Activated T-helper 17 cell treated with anti-CD3 and anti-CD28 coated beads, Interleukin-2, amount 50 U/mL, for 72 hours (primary cell): ENCODE measurements around the gene RARB. TPM values are rescaled to one million over a fixed set of nuclear protein-coding genes. Genes with fewer than 3 reads are reported as not detected.

Source experiments
- ATAC-seq: fragments of 150-1000 bp; cut with Tn5 transposase; replicated peaks from 2 replicates; pipeline ENCODE4 v1.10.0; 2021; ENCODE audit warnings: mild to moderate bottlenecking, moderate library complexity
- H3K27ac Mint-ChIP-seq: one replicate; pipeline ENCODE4 v1.8.0; 2022; ENCODE audit warnings: mixed read lengths
- H3K27me3 Mint-ChIP-seq: one replicate; pipeline ENCODE4 v1.8.0; 2022; ENCODE audit warnings: mixed read lengths
- H3K36me3 Mint-ChIP-seq: one replicate; pipeline ENCODE4 v1.8.0; 2022; ENCODE audit warnings: low read depth, mild to moderate bottlenecking, mixed read lengths
- H3K4me1 Mint-ChIP-seq: one replicate; pipeline ENCODE4 v1.8.0; 2022; ENCODE audit warnings: mixed read lengths
- H3K4me3 Mint-ChIP-seq: one replicate; pipeline ENCODE4 v1.8.0; 2022; ENCODE audit warnings: mild to moderate bottlenecking, mixed read lengths
- H3K9me3 Mint-ChIP-seq: one replicate; pipeline ENCODE4 v1.8.0; 2022; ENCODE audit warnings: mixed read lengths
- total RNA-seq, 2 donors: library from RNA; stranded (reverse); gene quantifications; one replicate each; pipeline ENCODE4 v1.2.3, GENCODE V29; 2022

The RARB gene
- total RNA-seq = not detected

DNA sequence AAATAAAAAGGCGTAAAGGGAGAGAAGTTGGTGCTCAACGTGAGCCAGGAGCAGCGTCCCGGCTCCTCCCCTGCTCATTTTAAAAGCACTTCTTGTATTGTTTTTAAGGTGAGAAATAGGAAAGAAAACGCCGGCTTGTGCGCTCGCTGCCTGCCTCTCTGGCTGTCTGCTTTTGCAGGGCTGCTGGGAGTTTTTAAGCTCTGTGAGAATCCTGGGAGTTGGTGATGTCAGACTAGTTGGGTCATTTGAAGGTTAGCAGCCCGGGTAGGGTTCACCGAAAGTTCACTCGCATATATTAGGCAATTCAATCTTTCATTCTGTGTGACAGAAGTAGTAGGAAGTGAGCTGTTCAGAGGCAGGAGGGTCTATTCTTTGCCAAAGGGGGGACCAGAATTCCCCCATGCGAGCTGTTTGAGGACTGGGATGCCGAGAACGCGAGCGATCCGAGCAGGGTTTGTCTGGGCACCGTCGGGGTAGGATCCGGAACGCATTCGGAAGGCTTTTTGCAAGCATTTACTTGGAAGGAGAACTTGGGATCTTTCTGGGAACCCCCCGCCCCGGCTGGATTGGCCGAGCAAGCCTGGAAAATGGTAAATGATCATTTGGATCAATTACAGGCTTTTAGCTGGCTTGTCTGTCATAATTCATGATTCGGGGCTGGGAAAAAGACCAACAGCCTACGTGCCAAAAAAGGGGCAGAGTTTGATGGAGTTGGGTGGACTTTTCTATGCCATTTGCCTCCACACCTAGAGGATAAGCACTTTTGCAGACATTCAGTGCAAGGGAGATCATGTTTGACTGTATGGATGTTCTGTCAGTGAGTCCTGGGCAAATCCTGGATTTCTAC is at the start of gene RARB:
RARB (plus strand) TSS at position 322 of the 847 bp plus-strand sequence; CDS start at position 791, 469 bp downstream.
- H3K4me3 Mint-ChIP-seq = no peak within 1 kb of the TSS
- no peak for ATAC-seq

DNA sequence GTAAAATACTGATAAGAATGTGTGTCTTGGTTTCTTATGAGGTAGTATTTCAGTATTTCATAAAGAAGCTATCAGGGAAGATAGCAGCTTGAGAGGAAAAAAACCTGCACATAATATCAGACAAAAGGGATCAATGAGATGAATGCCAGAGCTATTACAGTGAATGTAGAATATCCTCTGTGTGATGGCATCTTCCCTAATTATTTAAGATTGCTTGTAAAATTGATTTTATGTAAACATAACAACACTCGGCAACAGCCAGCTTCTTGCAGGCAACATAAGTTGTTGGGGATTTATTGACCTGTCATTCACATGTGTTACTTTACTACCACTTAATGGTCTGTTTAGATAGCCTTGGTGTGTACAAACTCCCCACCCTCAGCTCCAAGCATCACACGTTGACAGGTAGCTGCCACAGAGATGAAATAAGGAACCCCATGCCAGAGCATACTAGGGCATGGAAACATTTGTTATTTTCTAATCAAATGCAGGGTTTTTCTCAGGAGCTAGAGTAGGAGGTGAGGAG is 49.2 kb upstream of the RARB start:
- Mint-ChIP-seq H3K27ac (no peak overlapping the region), H3K9me3 (no peaks in the 10 kb centered on the region), H3K36me3 (no peaks in the 10 kb centered on the region)

More for the DNA sequence above, at the start of gene RARB:
- Mint-ChIP-seq H3K27ac (no peak within 1 kb of the TSS), H3K36me3 (no peaks in the 10 kb centered on the region), H3K4me1 (no peaks in the 10 kb centered on the region), H3K27me3 (peaks cover 48% of the 10 kb centered on the region), H3K9me3 (no peaks in the 10 kb centered on the region)

DNA sequence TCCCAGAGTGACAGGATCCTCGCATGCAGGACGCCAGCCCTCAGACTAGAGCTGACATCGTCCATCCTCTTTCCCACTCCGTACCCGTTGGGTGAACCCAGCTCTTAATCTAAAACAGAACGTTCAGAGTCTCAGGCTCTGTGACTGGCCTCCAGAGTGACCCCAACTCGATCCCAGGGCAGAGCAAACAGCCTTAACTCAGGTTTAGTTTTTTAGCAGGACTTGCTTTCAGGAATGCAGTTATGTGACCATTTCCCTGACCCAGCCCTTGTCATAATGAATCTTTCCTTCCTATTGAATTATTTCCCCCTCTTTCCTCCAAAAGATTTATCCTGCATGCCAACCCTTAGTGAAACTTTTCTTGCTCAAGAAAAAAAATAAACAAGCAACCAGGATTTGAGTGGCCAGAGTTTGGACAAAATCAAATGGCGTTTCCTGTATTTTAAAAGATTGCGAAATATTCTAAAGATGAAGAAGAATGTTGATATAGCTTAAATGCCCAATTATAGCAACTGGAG is 47.8 kb upstream of the RARB start:
- H3K36me3 Mint-ChIP-seq = no peaks in the 10 kb centered on the region
- no peak overlapping the region for H3K4me3 Mint-ChIP-seq
- no peak overlapping the region for H3K27ac Mint-ChIP-seq
- no peak for ATAC-seq
- no peaks in the 10 kb centered on the region for H3K27me3 Mint-ChIP-seq
- H3K9me3 Mint-ChIP-seq = no peaks in the 10 kb centered on the region
- H3K4me1 Mint-ChIP-seq = no peaks in the 10 kb centered on the region

More for the DNA sequence above, 49.2 kb upstream of the RARB start:
- no peak overlapping the region for H3K4me3 Mint-ChIP-seq
- H3K4me1 Mint-ChIP-seq = no peaks in the 10 kb centered on the region
- H3K27me3 Mint-ChIP-seq = no peaks in the 10 kb centered on the region
- no peak for ATAC-seq

DNA sequence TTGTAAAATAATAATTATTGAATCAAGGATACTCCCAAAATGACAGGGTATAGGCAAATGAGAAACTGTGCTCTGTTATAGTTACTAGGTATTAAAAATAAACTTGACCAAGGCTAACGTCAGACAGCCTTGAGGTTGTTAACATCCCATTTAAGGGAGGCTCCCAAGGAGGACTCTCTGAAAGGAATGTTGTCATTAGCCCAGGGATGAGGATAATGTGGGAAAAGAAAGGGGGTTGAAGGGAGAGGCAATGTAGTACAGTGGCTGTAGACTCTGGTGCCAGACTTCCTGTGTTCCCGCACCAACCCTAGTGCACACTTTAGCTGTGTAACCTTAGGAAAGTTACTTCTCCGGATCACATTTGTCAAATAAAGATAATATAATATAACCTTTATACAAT is 47.0 kb upstream of the RARB start:
- Mint-ChIP-seq H3K4me1 (no peaks in the 10 kb centered on the region), H3K4me3 (no peak overlapping the region), H3K9me3 (no peaks in the 10 kb centered on the region), H3K27ac (no peak overlapping the region), H3K36me3 (no peaks in the 10 kb centered on the region), H3K27me3 (no peaks in the 10 kb centered on the region)
- no peak for ATAC-seq

DNA sequence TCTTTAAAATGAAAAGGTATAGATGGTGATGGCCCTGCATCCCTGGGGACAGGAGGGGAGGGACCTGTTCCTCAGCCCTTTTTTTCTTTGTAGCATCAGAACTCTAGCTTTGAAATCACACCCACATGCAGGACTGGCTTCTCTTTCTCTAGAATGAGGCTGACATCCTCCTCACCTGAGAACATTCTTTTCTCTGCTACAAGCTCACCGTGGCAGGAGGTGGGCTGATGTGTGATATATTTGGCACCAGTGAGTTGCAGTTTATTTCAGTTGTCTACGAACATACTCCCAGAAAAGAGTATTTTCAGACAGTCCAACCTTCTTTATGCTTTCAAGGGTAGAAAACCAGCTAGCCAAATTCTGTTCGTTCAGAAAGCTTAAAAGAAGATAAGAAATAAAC is 43.6 kb upstream of the RARB start:
- H3K4me1 Mint-ChIP-seq = no peaks in the 10 kb centered on the region
- ATAC-seq = no peak
- no peak overlapping the region for H3K4me3 Mint-ChIP-seq
- H3K36me3 Mint-ChIP-seq = no peaks in the 10 kb centered on the region
- H3K9me3 Mint-ChIP-seq = no peaks in the 10 kb centered on the region
- H3K27me3 Mint-ChIP-seq = no peaks in the 10 kb centered on the region
- H3K27ac Mint-ChIP-seq = no peak overlapping the region

DNA sequence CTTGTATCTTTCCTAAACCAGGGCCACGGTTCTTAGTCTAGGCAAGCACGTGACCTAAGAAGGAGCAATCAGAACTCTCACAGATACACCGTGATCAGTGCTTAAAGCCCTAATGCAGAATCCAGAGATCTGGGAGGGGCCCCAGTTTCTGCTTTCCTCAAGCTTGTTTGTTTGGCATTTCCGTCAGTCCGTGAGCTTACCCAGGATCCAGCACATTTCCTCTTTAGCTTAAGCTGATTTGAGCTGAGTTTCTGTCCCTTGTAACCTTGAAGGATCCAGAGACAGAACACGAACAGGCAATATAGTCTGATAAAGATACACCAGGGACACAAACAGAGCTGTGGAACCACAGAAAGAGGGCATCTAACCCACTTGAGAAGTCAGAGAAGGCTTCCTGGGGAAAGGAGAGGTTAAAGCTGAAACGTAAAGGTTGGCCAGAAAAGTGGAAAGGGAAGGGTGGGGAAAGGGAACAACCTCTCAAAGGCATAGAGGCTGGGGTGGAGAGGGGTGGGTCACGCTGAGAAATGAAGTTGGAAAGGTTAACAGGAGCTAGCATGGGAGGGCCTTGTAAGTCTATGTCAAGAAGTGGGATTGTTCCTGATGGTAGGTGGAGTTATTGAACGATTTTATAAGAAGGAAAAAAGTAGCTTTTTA is 42.1 kb upstream of the RARB start:
- H3K9me3 Mint-ChIP-seq = no peaks in the 10 kb centered on the region

DNA sequence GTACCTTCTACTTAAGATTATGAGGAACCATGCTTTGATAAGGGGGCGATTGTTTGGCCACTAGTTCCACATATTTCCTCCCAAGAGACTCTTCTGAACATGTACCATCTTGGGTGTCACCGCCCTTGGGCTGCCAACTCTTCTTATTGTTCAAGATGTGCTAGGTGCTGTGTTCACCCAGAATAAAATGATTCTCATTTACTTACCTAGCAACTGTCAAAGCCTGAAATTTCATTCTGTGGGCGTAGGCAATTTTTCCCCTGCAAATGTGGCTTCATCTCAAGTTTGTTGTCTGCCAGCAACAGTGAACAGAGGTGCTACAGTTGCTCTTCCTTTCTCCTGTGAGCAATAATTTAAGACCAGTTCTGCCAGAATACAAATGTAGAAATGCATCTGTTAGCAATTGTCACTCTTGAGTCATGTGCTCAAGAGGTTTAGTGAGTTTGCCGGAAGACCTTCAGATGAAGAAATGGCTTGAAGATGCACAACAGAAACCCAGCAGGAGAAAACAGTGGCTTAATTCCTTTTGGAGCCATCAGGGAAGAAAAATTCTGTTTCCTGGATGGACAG is 41.3 kb upstream of the RARB start:
- no peak for ATAC-seq
- H3K4me3 Mint-ChIP-seq = no peak overlapping the region
- H3K27me3 Mint-ChIP-seq = no peaks in the 10 kb centered on the region
- no peak overlapping the region for H3K27ac Mint-ChIP-seq
- no peaks in the 10 kb centered on the region for H3K4me1 Mint-ChIP-seq
- peaks cover 2% of the 10 kb centered on the region for H3K9me3 Mint-ChIP-seq
- no peaks in the 10 kb centered on the region for H3K36me3 Mint-ChIP-seq

More for the DNA sequence above, 42.1 kb upstream of the RARB start:
- H3K4me3 Mint-ChIP-seq = no peak overlapping the region
- H3K4me1 Mint-ChIP-seq = no peaks in the 10 kb centered on the region
- no peak overlapping the region for H3K27ac Mint-ChIP-seq
- ATAC-seq = no peak
- no peaks in the 10 kb centered on the region for H3K27me3 Mint-ChIP-seq
- no peaks in the 10 kb centered on the region for H3K36me3 Mint-ChIP-seq

DNA sequence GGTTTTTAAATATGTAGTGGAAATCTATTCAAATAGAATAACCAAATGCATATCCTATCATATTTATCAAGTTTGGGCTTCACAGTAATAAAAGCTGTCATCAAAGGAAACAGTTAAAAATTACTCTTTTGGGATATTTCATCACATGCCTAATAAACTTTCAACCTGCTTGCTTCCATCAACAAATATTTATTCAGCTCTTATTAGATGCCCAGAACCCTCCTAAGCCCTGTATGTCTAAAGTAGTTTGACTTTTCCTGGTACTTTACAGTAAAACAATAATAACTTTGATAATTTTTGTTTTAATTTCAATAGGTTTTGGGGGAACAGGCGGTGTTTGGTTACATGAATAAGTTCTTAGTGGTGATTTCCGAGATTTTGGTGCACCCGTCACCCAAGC is 37.5 kb upstream of the RARB start:
- H3K4me1 Mint-ChIP-seq = no peaks in the 10 kb centered on the region
- peaks cover 5% of the 10 kb centered on the region for H3K9me3 Mint-ChIP-seq
- H3K27me3 Mint-ChIP-seq = no peaks in the 10 kb centered on the region
- ATAC-seq = no peak
- no peak overlapping the region for H3K4me3 Mint-ChIP-seq
- no peak overlapping the region for H3K27ac Mint-ChIP-seq
- no peaks in the 10 kb centered on the region for H3K36me3 Mint-ChIP-seq

DNA sequence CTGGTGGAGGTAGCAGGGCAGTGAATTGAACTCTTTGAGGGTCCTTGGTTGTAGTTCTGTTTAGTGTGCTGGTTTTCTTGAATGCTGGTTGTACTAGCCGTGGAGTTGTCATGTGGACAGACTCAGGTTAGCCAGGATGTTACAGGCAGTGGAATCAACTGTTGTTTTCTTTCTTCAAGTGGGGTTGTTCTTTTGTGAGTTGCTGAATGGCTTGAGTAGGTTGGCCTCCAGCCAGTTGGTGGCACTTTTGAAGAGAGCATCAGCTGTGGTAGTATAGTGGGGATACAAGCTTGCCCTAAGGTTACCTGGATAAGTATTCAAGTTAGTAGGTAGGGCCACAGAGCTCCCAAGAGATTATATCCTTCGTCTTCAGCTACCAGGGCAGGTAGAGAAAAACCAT is 31.8 kb upstream of the RARB start:
- Mint-ChIP-seq H3K4me1 (no peaks in the 10 kb centered on the region), H3K27me3 (peaks cover 3% of the 10 kb centered on the region), H3K27ac (no peak overlapping the region), H3K36me3 (no peaks in the 10 kb centered on the region), H3K4me3 (no peak overlapping the region), H3K9me3 (peaks cover 5% of the 10 kb centered on the region)
- no peak for ATAC-seq

DNA sequence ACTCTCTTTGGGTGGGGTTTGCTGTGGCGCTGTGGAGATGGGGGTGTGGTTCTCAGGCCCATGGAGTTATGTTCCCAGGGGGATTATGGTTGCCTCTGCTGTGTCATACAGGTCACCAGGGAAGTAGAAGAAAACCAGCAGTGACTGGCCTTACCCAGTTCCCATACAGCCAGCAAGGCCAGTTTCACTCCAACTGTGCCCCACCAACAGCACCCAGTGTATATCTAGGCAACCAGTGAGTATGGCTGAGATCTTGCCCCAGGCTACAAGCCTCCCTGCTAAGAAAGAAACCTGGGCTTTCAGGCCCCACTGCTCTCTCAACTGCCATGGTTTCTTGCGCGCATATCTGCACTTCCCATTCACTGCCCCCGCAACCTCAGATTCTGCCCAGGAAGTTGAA is 31.4 kb upstream of the RARB start:
- H3K27ac Mint-ChIP-seq = no peak overlapping the region
- ATAC-seq = no peak
- H3K27me3 Mint-ChIP-seq = peaks cover 3% of the 10 kb centered on the region
- no peak overlapping the region for H3K4me3 Mint-ChIP-seq
- H3K36me3 Mint-ChIP-seq = no peaks in the 10 kb centered on the region
- peaks cover 4% of the 10 kb centered on the region for H3K9me3 Mint-ChIP-seq
- H3K4me1 Mint-ChIP-seq = no peaks in the 10 kb centered on the region

DNA sequence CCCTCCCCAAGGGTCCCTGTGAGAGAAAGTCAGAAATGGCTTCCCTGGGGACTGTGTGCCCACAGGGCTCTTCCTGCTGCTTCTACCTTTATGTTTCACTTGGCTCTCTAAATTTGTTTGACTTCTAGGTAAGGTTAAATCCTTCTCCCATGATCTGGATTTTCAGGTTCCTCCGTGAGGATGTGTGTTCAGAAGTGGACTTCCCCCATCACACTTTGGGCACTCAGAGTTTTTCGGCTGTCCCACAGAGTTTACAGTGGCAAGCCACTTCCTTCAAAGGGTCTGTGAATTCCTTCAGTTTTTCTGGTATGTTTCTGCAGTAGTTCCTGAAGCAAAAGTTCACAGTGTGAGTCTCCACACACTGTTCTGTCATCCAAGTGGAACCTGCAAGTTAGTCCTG is 30.9 kb upstream of the RARB start:
- Mint-ChIP-seq H3K27ac (no peak overlapping the region), H3K36me3 (no peaks in the 10 kb centered on the region), H3K27me3 (peaks cover 3% of the 10 kb centered on the region)

DNA sequence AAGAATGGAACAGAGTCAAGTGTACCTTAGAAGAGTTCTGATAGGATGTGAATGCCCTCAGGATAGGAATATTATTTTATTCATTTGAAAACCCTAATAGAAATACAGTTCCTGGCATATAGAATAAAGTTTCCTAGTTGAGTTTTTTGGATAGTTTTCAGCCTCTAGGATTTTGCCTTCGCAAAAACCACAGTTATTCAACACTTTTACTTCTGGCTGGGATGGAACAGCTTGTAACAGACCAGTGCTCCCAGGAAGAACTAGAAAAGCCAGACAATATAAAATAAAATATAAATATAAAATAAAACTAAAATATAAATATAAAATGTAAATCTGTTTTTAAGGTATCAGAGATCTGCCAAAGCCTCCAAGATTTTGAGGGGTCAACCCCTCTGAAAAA is 27.5 kb upstream of the RARB start:
- Mint-ChIP-seq H3K4me1 (no peaks in the 10 kb centered on the region), H3K27ac (no peak overlapping the region), H3K9me3 (peaks cover 3% of the 10 kb centered on the region), H3K36me3 (no peaks in the 10 kb centered on the region), H3K4me3 (no peak overlapping the region), H3K27me3 (peaks cover 3% of the 10 kb centered on the region)
- ATAC-seq = no peak

More for the DNA sequence above, 30.9 kb upstream of the RARB start:
- Mint-ChIP-seq H3K9me3 (no peaks in the 10 kb centered on the region), H3K4me3 (no peak overlapping the region), H3K4me1 (no peaks in the 10 kb centered on the region)
- ATAC-seq = no peak

DNA sequence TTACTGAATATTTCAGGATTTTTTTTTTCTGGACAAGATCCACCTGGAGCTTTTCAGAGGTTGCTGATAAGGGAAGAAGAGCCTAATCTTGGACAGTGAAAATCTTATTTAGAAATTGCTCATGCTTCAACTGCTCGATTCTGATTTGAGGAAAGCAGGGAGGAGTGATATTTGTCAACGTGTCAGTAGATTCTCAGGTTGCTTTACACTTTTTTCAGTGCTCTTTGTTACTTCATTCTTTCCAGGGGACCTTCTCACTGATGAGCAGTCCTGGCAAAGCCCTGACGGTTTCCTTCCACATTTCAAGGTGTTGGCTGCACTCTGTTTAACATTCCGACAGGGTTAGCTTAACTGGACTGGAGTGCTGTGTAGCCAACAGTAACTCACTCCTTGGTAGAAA is 24.1 kb upstream of the RARB start:
- Mint-ChIP-seq H3K4me3 (no peak overlapping the region), H3K9me3 (peaks cover 3% of the 10 kb centered on the region), H3K27me3 (no peaks in the 10 kb centered on the region), H3K4me1 (no peaks in the 10 kb centered on the region), H3K27ac (no peak overlapping the region), H3K36me3 (no peaks in the 10 kb centered on the region)
- ATAC-seq = no peak

DNA sequence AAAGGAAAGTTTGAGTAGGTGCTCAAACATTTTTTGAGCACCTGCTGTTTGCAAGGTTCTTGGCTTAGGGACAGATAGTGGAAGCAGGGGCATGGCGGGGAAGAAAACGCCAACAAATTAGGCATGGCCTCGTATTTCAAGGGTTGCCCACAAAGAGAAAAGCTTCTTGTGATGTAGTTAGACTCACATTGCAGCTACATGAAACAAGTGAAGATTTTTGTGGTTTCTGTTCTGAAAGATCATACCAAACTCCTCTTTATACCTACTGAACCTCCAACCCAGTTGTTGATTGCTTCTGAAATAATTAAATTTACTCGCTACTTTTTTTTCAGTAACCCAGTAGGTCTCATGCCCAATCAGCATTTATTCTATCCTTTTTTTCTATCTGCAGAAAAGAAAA is 23.5 kb upstream of the RARB start:
- Mint-ChIP-seq H3K27me3 (no peaks in the 10 kb centered on the region), H3K27ac (no peak overlapping the region), H3K9me3 (peaks cover 3% of the 10 kb centered on the region), H3K36me3 (no peaks in the 10 kb centered on the region), H3K4me1 (no peaks in the 10 kb centered on the region), H3K4me3 (no peak overlapping the region)
- no peak for ATAC-seq
